ENCODE results near the gene COL6A2. TPM values are rescaled to one million over a fixed set of nuclear protein-coding genes. Genes with fewer than 3 reads are reported as not detected.

The COL6A2 gene
- total RNA-seq, 1 experiment from 2014 or later = 87.0 TPM

- ChIA-PET CTCF (no interaction called here), RAD21 (ENCODE audit: low non-redundant PET in 1 of 2, low total read pairs in 2 of 2, uncharacterized antibody in 2 of 2, unreplicated experiment in 2 of 2) (no interaction called here), POLR2A (no interaction called here)
- peaks cover 0 to 15% of the 10 kb centered on the region in 2 experiments; a peak in 1 of 4 replicates for H3K4me1 ChIP-seq (ENCODE audit: control insufficient read depth in 1 of 2, insufficient read depth in 2 of 2, low read length in 2 of 2)
- BruUV-seq (replicated peaks) = no TSS peak
- H3K4me3 ChIP-seq (replicated peaks in 1 of 2; ENCODE audit: low read depth in 1 of 2, low read length in 2 of 2) = no peak overlapping the region
- no peak for ATAC-seq
- H3K27ac ChIP-seq (ENCODE audit: low read depth, low read length) = no peak overlapping the region
- no peaks in the 10 kb centered on the region for H3K9me2 ChIP-seq (ENCODE audit: insufficient read depth)
- no peaks in the 10 kb centered on the region for H3K36me3 ChIP-seq (ENCODE audit: control insufficient read depth in 1 of 2, insufficient read depth in 2 of 2, low read length in 2 of 2)
- no peaks in the 10 kb centered on the region for H4K20me1 ChIP-seq (ENCODE audit: insufficient read depth)
- H2AFZ ChIP-seq (ENCODE audit: low read depth, low read length, poor library complexity, severe bottlenecking) = no peak overlapping the region
- DNase-seq (ENCODE audit: low read depth, low spot score) = no peak
- TF ChIP-seq REST (IDR thresholded peaks at IDR 0.05; ENCODE audit: low read depth) = no peak
- TF ChIP-seq, protein P1, sequence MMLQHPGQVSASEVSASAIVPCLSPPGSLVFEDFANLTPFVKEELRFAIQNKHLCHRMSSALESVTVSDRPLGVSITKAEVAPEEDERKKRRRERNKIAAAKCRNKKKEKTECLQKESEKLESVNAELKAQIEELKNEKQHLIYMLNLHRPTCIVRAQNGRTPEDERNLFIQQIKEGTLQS (IDR thresholded peaks at IDR 0.05) = no peak
- no peak for TF ChIP-seq CBX3 (IDR thresholded peaks at IDR 0.05; ENCODE audit: low read depth)
- TF ChIP-seq ELF1 (IDR thresholded peaks at IDR 0.05; ENCODE audit: borderline replicate concordance, low read depth) = no peak
- no peak for TF ChIP-seq TCF7L2 (IDR thresholded peaks at IDR 0.05; ENCODE audit: borderline replicate concordance, extremely low read depth, insufficient read depth, insufficient read length)
- no peak for TF ChIP-seq EZH2phosphoT487 (IDR thresholded peaks at IDR 0.05; ENCODE audit: borderline replicate concordance)
- no peak for TF ChIP-seq CEBPB (IDR thresholded peaks at IDR 0.05; ENCODE audit: low read depth)
- no peak for TF ChIP-seq SIN3A (IDR thresholded peaks at IDR 0.05; ENCODE audit: low read depth)
- TF ChIP-seq SP1 (IDR thresholded peaks at IDR 0.05; ENCODE audit: low read depth) = no peak
- TF ChIP-seq, protein P2, sequence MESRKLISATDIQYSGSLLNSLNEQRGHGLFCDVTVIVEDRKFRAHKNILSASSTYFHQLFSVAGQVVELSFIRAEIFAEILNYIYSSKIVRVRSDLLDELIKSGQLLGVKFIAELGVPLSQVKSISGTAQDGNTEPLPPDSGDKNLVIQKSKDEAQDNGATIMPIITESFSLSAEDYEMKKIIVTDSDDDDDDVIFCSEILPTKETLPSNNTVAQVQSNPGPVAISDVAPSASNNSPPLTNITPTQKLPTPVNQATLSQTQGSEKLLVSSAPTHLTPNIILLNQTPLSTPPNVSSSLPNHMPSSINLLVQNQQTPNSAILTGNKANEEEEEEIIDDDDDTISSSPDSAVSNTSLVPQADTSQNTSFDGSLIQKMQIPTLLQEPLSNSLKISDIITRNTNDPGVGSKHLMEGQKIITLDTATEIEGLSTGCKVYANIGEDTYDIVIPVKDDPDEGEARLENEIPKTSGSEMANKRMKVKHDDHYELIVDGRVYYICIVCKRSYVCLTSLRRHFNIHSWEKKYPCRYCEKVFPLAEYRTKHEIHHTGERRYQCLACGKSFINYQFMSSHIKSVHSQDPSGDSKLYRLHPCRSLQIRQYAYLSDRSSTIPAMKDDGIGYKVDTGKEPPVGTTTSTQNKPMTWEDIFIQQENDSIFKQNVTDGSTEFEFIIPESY (IDR thresholded peaks at IDR 0.05; ENCODE audit: extremely low read depth, insufficient replicate concordance, low read length) = no peak
- no peak for TF ChIP-seq SRF (IDR thresholded peaks at IDR 0.05; ENCODE audit: low read depth)
- TF ChIP-seq RAD21 (IDR thresholded peaks at IDR 0.05; ENCODE audit: low read depth) = no peak
- TF ChIP-seq EGR1 (IDR thresholded peaks at IDR 0.05; ENCODE audit: low read depth) = no peak
- TF ChIP-seq POLR2AphosphoS5 (IDR thresholded peaks at IDR 0.05; ENCODE audit: low read depth, low read length) = no peak
- no peak for TF ChIP-seq POLR2A (IDR thresholded peaks at IDR 0.05; ENCODE audit: borderline replicate concordance, extremely low read depth, insufficient read depth, insufficient read length)
- TF ChIP-seq ZFX (IDR thresholded peaks at IDR 0.05) = no peak
- no peak for TF ChIP-seq FOSL1 (IDR thresholded peaks at IDR 0.05; ENCODE audit: low read depth)
- TF ChIP-seq YY1 (IDR thresholded peaks at IDR 0.05; ENCODE audit: extremely low read depth, insufficient replicate concordance, low read depth, low read length) = no peak
- TF ChIP-seq EZH2 (IDR thresholded peaks at IDR 0.05) = no peak
- intact Hi-C loops (cut with micrococcal nuclease) = loop anchor here (5.0 to 10.0 kb wide), 2 partner anchors 85 to 143 kb away; partner anchors contain the start of genes LSS, MCM3AP and YBEY
- H3K9ac ChIP-seq (ENCODE audit: low read length) = no peak overlapping the region
- H3K79me2 ChIP-seq (ENCODE audit: insufficient read depth, low read length) = no peaks in the 10 kb centered on the region
- H3K9me3 ChIP-seq (ENCODE audit: control insufficient read depth in 1 of 2, insufficient read depth in 1 of 2, low read depth in 1 of 2, low read length in 2 of 2) = no peaks in the 10 kb centered on the region
- no peaks in the 10 kb centered on the region for H3K27me3 ChIP-seq (ENCODE audit: insufficient read depth, low read length)
- H3K4me2 ChIP-seq (ENCODE audit: low read length) = no peak overlapping the region
Observed at GRCh38 chr21:46141767-46142581, 44.1 kb downstream of the COL6A2 start.

Measured in HCT116 (cell line).